ENCODE results near the gene ALPG.

The ALPG gene

GRCh38 chr2:232460171-232460570, 53.5 kb downstream of the ALPG start:
- DNase-seq, result no peak
